ENCODE results near the gene ST7.
A peak's percentile ranks its signal among the peaks of the same experiment; 100 is the strongest.

The ST7 gene

GRCh38 chr7:117041822-117042221, 88.5 kb downstream of the ST7 start:
- no peak for TF ChIP-seq CTCF (conservative IDR thresholded peaks at IDR 0.05; ENCODE audit: control insufficient read depth, insufficient read depth, low read depth, low read length)
- no peak overlapping the region for H3K4me3 ChIP-seq (ENCODE audit: control insufficient read depth, low read depth, low read length)
- DNase-seq (ENCODE audit: low read depth): peak; percentile 14

DNA sequence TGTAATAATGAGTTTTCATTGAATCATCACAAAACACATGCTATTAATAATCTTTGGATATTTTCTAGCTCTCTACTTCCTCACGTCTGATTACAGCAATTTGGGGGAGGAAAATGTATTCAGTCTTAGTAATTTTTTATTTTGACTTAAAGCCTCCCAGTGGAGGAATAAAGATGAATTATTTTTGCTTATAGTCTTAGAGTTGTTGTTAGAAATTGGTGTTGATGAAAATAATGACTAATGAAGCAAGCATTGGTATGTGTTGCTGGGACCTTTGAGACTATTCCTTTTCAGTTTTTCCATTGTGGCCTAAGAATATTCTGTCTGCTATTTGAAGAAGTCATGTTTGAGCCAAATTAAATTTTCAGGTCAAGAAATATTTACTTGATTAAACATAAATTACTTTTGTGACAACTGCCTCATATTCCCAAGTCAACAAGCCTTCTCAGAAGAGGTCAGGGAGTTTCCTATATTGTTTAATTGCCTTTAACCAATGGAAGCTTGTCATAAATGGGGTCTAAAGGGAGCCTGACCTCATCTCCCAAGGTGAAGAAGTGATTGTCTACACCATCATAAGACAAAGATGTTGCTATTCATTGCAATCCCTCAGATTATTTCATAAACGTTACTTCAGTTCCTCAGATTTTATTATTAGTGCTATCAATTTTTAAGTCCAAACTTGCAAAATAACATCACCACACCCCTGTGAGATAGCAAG, 90.0 kb downstream of the ST7 start:
- H3K4me3 ChIP-seq (ENCODE audit: control insufficient read depth, low read depth, low read length): no peak overlapping the region
- no peak for TF ChIP-seq CTCF (conservative IDR thresholded peaks at IDR 0.05; ENCODE audit: control insufficient read depth, insufficient read depth, low read depth, low read length)
- DNase-seq (ENCODE audit: low read depth): peak; percentile 29

GRCh38 chr7:117044664-117045063, 91.4 kb downstream of the ST7 start:
- TF ChIP-seq CTCF (conservative IDR thresholded peaks at IDR 0.05; ENCODE audit: control insufficient read depth, insufficient read depth, low read depth, low read length): no peak

GRCh38 chr7:117045927-117046710, 92.8 kb downstream of the ST7 start:
- H3K4me3 ChIP-seq (ENCODE audit: control insufficient read depth, low read depth, low read length): no peak overlapping the region
- DNase-seq (ENCODE audit: low read depth): no peak
- no peak for TF ChIP-seq CTCF (conservative IDR thresholded peaks at IDR 0.05; ENCODE audit: control insufficient read depth, insufficient read depth, low read depth, low read length)

More at GRCh38 chr7:117044664-117045063, 91.4 kb downstream of the ST7 start:
- DNase-seq (ENCODE audit: low read depth): no peak
- H3K4me3 ChIP-seq (ENCODE audit: control insufficient read depth, low read depth, low read length): no peak overlapping the region

GRCh38 chr7:117047496-117047895, 94.2 kb downstream of the ST7 start:
- peak; percentile 49 for DNase-seq (ENCODE audit: low read depth)
- no peak for TF ChIP-seq CTCF (conservative IDR thresholded peaks at IDR 0.05; ENCODE audit: control insufficient read depth, insufficient read depth, low read depth, low read length)
- no peak overlapping the region for H3K4me3 ChIP-seq (ENCODE audit: control insufficient read depth, low read depth, low read length)

DNA sequence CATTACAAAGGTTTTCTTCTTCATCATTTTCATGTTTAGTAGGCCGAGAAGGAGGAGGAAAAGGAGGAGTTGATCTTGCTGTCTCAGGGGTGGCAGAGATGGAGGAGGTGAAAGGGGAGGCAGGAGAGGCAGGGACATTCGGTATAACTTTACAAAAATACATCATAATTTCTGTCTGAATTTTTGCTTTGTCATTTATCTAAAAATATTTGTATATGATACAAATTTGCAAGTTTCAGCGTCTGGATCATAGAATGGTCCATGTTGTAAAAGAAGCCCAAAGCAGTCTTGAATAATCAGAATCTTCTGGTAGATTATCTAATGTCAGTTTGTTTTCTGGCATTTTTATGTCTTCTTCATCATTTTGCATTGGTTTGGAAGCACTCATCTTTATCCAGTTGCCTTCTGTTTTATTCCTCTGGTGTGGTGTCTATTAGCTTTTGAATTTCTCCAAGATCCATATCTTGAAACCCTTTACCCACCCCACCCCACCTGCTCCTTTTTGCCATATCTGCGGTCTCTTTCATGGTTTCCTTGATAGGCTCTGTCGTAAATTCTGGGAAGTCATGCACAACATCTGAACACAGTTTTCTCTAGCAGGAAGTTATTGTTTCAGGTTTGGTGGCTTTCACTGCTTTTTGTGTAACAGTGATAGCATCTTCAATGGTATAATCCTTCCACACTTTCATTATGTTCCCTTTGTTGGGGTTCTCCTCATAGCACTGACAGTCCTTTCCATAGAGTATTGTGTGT, 95.0 kb downstream of the ST7 start:
- TF ChIP-seq CTCF (conservative IDR thresholded peaks at IDR 0.05; ENCODE audit: control insufficient read depth, insufficient read depth, low read depth, low read length): no peak
- DNase-seq (ENCODE audit: low read depth): no peak
- H3K4me3 ChIP-seq (ENCODE audit: control insufficient read depth, low read depth, low read length): no peak overlapping the region
